H1 (cell line): Measurements from ENCODE around the gene PEPD. TPM values are rescaled to one million over a fixed set of nuclear protein-coding genes. Genes with fewer than 3 reads are reported as not detected.

Source experiments
- CTCF ChIA-PET: fragments of 300-600 bp; sonication (Branson Sonifier 250); formaldehyde crosslinking; loops from one replicate; lab custom pipeline; 2021; ENCODE audit not compliant: partially characterized antibody; lab: Charles Lee
- POLR2A ChIA-PET: fragments of 300-600 bp; sonication (Branson Sonifier 250); formaldehyde crosslinking; loops from one replicate; lab custom pipeline; 2021; ENCODE audit warnings: inconsistent platforms; ENCODE audit not compliant: partially characterized antibody; lab: Charles Lee
- DNase-seq, 2 experiments: peaks; one replicate each; pipeline versions ENCODE4 v3.0.0 to v3.0.0-alpha.2; 2010 to 2022; ENCODE audit warnings: low spot score in 2 of 2, low read depth in 1 of 2, mixed read lengths in 1 of 2
- FAIRE-seq: peaks from 2 replicates; lab custom pipeline; 2011; peaks lifted over from hg19 to GRCh38; lab: Jason Lieb, UNC
- H2AFZ ChIP-seq: 2 replicates; pipeline ENCODE4 v1.8.1; 2012; ENCODE audit warnings: low read length, inconsistent platforms
- H2AK5ac ChIP-seq: 2 replicates; pipeline ENCODE4 v1.6.1; 2013; ENCODE audit warnings: low read depth, low read length
- H2BK120ac ChIP-seq: replicated peaks from 2 replicates; pipeline ENCODE3; 2013; ENCODE audit warnings: low read depth, low read length, inconsistent platforms
- H2BK12ac ChIP-seq: 2 replicates; pipeline ENCODE4 v1.6.1; 2013; ENCODE audit warnings: low read depth, low read length
- H2BK15ac ChIP-seq: 2 replicates; pipeline ENCODE4 v1.6.1; 2013; ENCODE audit warnings: low read length
- H2BK20ac ChIP-seq: 2 replicates; pipeline ENCODE4 v1.6.1; 2013; ENCODE audit warnings: low read length
- H2BK5ac ChIP-seq: 2 replicates; pipeline ENCODE4 v1.6.1; 2013; ENCODE audit warnings: low read depth, low read length
- H3K14ac ChIP-seq: 2 replicates; pipeline ENCODE4 v1.6.1; 2013; ENCODE audit warnings: inconsistent platforms; ENCODE audit not compliant: insufficient read length
- H3K18ac ChIP-seq: 2 replicates; pipeline ENCODE4 v1.6.1; 2013; ENCODE audit warnings: low read length; ENCODE audit errors: extremely low read depth
- H3K23ac ChIP-seq: 2 replicates; pipeline ENCODE4 v1.6.1; 2013; ENCODE audit warnings: inconsistent platforms; ENCODE audit not compliant: insufficient read length
- H3K23me2 ChIP-seq: 2 replicates; pipeline ENCODE4 v1.6.1; 2013; ENCODE audit warnings: low read depth, low read length
- H3K27ac ChIP-seq: 2 replicates; pipeline ENCODE4 v1.6.1; 2011; ENCODE audit warnings: low read depth, low read length, inconsistent platforms
- H3K27me3 ChIP-seq, 4 experiments: replicated peaks in 1 of 4; 1 replicate in 1 of 4; 2 replicates in 3 of 4; pipeline versions ENCODE4 v1.6.1 to v1.8.1; 2011 to 2013; ENCODE audit warnings: low read length in 3 of 4, mild to moderate bottlenecking in 3 of 4, inconsistent platforms in 2 of 4, mixed read lengths in 2 of 4, moderate library complexity in 1 of 4; ENCODE audit not compliant: control insufficient read depth in 3 of 4, insufficient read depth in 3 of 4; ENCODE audit errors: extremely low read depth in 1 of 4
- H3K36me3 ChIP-seq, 4 experiments: 2 replicates each; pipeline versions ENCODE4 v1.6.1 to v1.8.1; 2011 to 2013; ENCODE audit warnings: mild to moderate bottlenecking in 4 of 4, low read length in 3 of 4, moderate library complexity in 2 of 4, control low read depth in 1 of 4, inconsistent platforms in 1 of 4; ENCODE audit not compliant: insufficient read depth in 4 of 4, control insufficient read depth in 2 of 4
- H3K4ac ChIP-seq: replicated peaks from 2 replicates; pipeline ENCODE3; 2013; ENCODE audit warnings: low read length, low read depth, mixed read lengths, inconsistent platforms; ENCODE audit not compliant: insufficient read length
- H3K4me1 ChIP-seq, 4 experiments: replicated peaks in 1 of 4; 1 replicate in 1 of 4; 2 replicates in 3 of 4; pipeline versions ENCODE4 v1.6.1 to v1.8.1; 2011 to 2013; ENCODE audit warnings: low read length in 3 of 4, inconsistent platforms in 2 of 4, mixed read lengths in 1 of 4; ENCODE audit not compliant: insufficient read depth in 4 of 4, control insufficient read depth in 3 of 4
- H3K4me2 ChIP-seq, 2 experiments: 2 replicates each; pipeline versions ENCODE4 v1.6.1 to v1.8.1; 2011 to 2013; ENCODE audit warnings: low read depth in 2 of 2, low read length in 2 of 2, control low read depth in 1 of 2, inconsistent platforms in 1 of 2, mild to moderate bottlenecking in 1 of 2; ENCODE audit not compliant: insufficient read depth in 1 of 2
- H3K4me3 ChIP-seq, 4 experiments: fragments of 200-600, 300-600 bp in 1 of 4; sonication (generic), shearing (Covaris generic), sonication (Bioruptor Twin) in 1 of 4; 2 replicates each; pipeline versions ENCODE4 v1.5.1 to v1.8.1; 2011 to 2016; ENCODE audit warnings: low read length in 4 of 4, low read depth in 3 of 4, control low read depth in 2 of 4, inconsistent platforms in 2 of 4, mild to moderate bottlenecking in 2 of 4, mixed read lengths in 1 of 4, moderate library complexity in 1 of 4; ENCODE audit not compliant: insufficient read depth in 2 of 4; ENCODE audit errors: extremely low read depth in 1 of 4
- H3K56ac ChIP-seq: replicated peaks from 2 replicates; pipeline ENCODE3; 2013; ENCODE audit warnings: low read depth, mild to moderate bottlenecking, mixed read lengths, low read length, inconsistent platforms; ENCODE audit not compliant: insufficient read length
- H3K79me1 ChIP-seq: 2 replicates; pipeline ENCODE4 v1.6.1; 2013; ENCODE audit warnings: low read depth, low read length, control low read depth
- H3K79me2 ChIP-seq, 2 experiments: 2 replicates each; pipeline versions ENCODE4 v1.6.1 to v1.8.1; 2012 to 2013; ENCODE audit warnings: low read length in 2 of 2, mild to moderate bottlenecking in 2 of 2, inconsistent platforms in 1 of 2; ENCODE audit not compliant: insufficient read depth in 2 of 2, control insufficient read depth in 1 of 2
- H3K9ac ChIP-seq, 4 experiments: replicated peaks in 1 of 4; 1 replicate in 1 of 4; 2 replicates in 3 of 4; pipeline versions ENCODE4 v1.6.1 to v1.8.1; 2011 to 2013; ENCODE audit warnings: low read depth in 3 of 4, low read length in 3 of 4, control low read depth in 2 of 4, mild to moderate bottlenecking in 2 of 4, moderate library complexity in 2 of 4, inconsistent platforms in 1 of 4; ENCODE audit errors: extremely low read depth in 1 of 4
- H3K9me3 ChIP-seq, 2 experiments: 2 replicates each; pipeline versions ENCODE4 v1.6.1 to v1.8.1; 2012 to 2013; ENCODE audit warnings: mild to moderate bottlenecking in 2 of 2, moderate library complexity in 2 of 2, control low read depth in 1 of 2, inconsistent platforms in 1 of 2, low read depth in 1 of 2, low read length in 1 of 2, mixed read lengths in 1 of 2; ENCODE audit not compliant: insufficient read depth in 2 of 2
- H4K20me1 ChIP-seq, 2 experiments: replicated peaks in 1 of 2; 2 replicates each; pipeline versions ENCODE3 to v1.8.1; 2011 to 2013; ENCODE audit warnings: inconsistent platforms in 2 of 2, low read length in 2 of 2, mild to moderate bottlenecking in 1 of 2; ENCODE audit not compliant: insufficient read depth in 2 of 2, control insufficient read depth in 1 of 2
- H4K5ac ChIP-seq: 2 replicates; pipeline ENCODE4 v1.6.1; 2013; ENCODE audit warnings: low read length, low read depth, mixed read lengths, inconsistent platforms; ENCODE audit not compliant: insufficient read length
- H4K8ac ChIP-seq: 2 replicates; pipeline ENCODE4 v1.8.0; 2013; ENCODE audit warnings: mild to moderate bottlenecking, moderate library complexity, low read length, inconsistent platforms; ENCODE audit not compliant: insufficient read depth; ENCODE audit errors: extremely low read depth
- H4K91ac ChIP-seq: replicated peaks from 2 replicates; pipeline ENCODE3; 2013; ENCODE audit warnings: low read length, mixed read lengths, inconsistent platforms; ENCODE audit not compliant: insufficient read length
- NANOG ChIP-seq: IDR thresholded peaks from 2 replicates; pipeline ENCODE4 v1.6.1; 2011; ENCODE audit warnings: low read length, low read depth, mild to moderate bottlenecking, inconsistent platforms; ENCODE audit not compliant: insufficient read depth, poor library complexity, severe bottlenecking
- SIX5 ChIP-seq: IDR thresholded peaks from 2 replicates; pipeline ENCODE4 v1.6.1; 2011; ENCODE audit warnings: mild to moderate bottlenecking, low read depth, low read length
- SP1 ChIP-seq: IDR thresholded peaks from 2 replicates; pipeline ENCODE4 v1.6.1; 2011; ENCODE audit warnings: low read depth, low read length
- WGBS, 2 experiments: shearing (Covaris generic) in 1 of 2; methylation state at CpG; one replicate each; pipeline versions ENCODE4 v1.1.6 to v1.1.7; 2013 to 2015; ENCODE audit warnings: low lambda C conversion rate in 2 of 2, mixed read lengths in 2 of 2, inconsistent platforms in 1 of 2, low coverage in 1 of 2, missing lambda C conversion rate in 1 of 2; ENCODE audit not compliant: insufficient replicate concordance in 2 of 2, insufficient coverage in 1 of 2, insufficient read length in 1 of 2; ENCODE audit errors: extremely low coverage in 1 of 2, missing lambda C conversion rate in 1 of 2; 5-methylcytosine and 5-hydroxymethylcytosine counted together
- polyA plus RNA-seq, 7 experiments: library from polyadenylated mRNA; depleted of rRNA in 3 of 7; stranded (reverse) in 5 of 7; unstranded in 2 of 7; fragments of >200 nt in 5 of 7; fragments of 200-250 nt in 2 of 7; gene quantifications; 1 replicate in 5 of 7; 2 replicates in 1 of 7; 4 replicates in 1 of 7; pipeline versions ENCODE4 v1.2.1 to v1.2.3, GENCODE V29; 2011 to 2013; ENCODE audit warnings: missing spikeins in 2 of 7, mixed read lengths in 2 of 7
- total RNA-seq: library from RNA; stranded (reverse); fragmentation: NEBNext Ultra II Directional; extraction: Animal tissue kit (Norgen Biotek cat#: 25700); gene quantifications from 2 replicates; pipeline ENCODE4 v1.2.1, GENCODE V29; 2021

The PEPD gene
- total and polyA plus RNA-seq, 2 of the 8 experiments (the other 6 are each of a cell fraction or from before 2014, with no cell fraction given): 84.1 to 178 TPM

- no peak overlapping the region for H3K56ac ChIP-seq
- H3K27ac ChIP-seq: no peak overlapping the region
- no peak overlapping the region for H3K4ac ChIP-seq
- no peak overlapping the region for H3K4me2 ChIP-seq
- no peak overlapping the region for H4K5ac ChIP-seq
- no peak overlapping the region for H3K4me3 ChIP-seq
- no peak overlapping the region for H3K18ac ChIP-seq
- no peaks in the 10 kb centered on the region for H3K79me2 ChIP-seq
- H3K79me1 ChIP-seq: no peaks in the 10 kb centered on the region
- H4K20me1 ChIP-seq: peaks cover 0 to 6% of the 10 kb centered on the region in 2 experiments
- H2BK5ac ChIP-seq: no peak overlapping the region
- TF ChIP-seq SP1 (no peak), SIX5 (no peak), NANOG (no peak)
- H3K23ac ChIP-seq: no peak overlapping the region
- H2BK20ac ChIP-seq: no peak overlapping the region
- H3K9ac ChIP-seq: no peak overlapping the region
- 93% methylated on average over 14 of the region's 14 CpGs; no CpG with 5 or more reads in 1 of the 2 experiments for WGBS, 2 experiments
- H3K4me1 ChIP-seq: no peaks in the 10 kb centered on the region; a peak in 1 of 7 replicates
- no peak overlapping the region for H2BK12ac ChIP-seq
- H3K36me3 ChIP-seq: no peaks in the 10 kb centered on the region; a peak in 1 of 8 replicates
- no peak overlapping the region for H2BK120ac ChIP-seq
- no peak overlapping the region for H3K14ac ChIP-seq
- no peak overlapping the region for H2AFZ ChIP-seq
- no peak overlapping the region for H4K91ac ChIP-seq
- H3K9me3 ChIP-seq: no peaks in the 10 kb centered on the region
- no peak overlapping the region for H4K8ac ChIP-seq
- H3K23me2 ChIP-seq: no peaks in the 10 kb centered on the region
- FAIRE-seq: no peak
- no peak for DNase-seq
- H2AK5ac ChIP-seq: no peak overlapping the region
- ChIA-PET CTCF (interaction anchor here (1.1 kb wide), 1 partner anchor 83 kb away, joined by 3 read pairs; no protein-coding TSS in a partner anchor), POLR2A (interaction anchor here (1.0 kb wide), 1 partner anchor 21 kb away, joined by 3 read pairs; no protein-coding TSS in a partner anchor)
- H2BK15ac ChIP-seq: no peak overlapping the region
- no peaks in the 10 kb centered on the region for H3K27me3 ChIP-seq
Observed at GRCh38 chr19:33493401-33494275, 28.0 kb downstream of the PEPD start.
